Endothelial cell of umbilical vein (primary cell): ENCODE measurements around the gene HOXA1. TPM values are rescaled to one million over a fixed set of nuclear protein-coding genes. Genes with fewer than 3 reads are reported as not detected.

Source experiments
- BruUV-seq: library from RNA; stranded (reverse); fragments of 400-500 nt; replicated peaks from 2 replicates; lab custom pipeline; 2021; lab: Mats Ljungman, UMichigan
- CTCF ChIA-PET: fragments of 300-600, 350-600 bp; sonication (Branson Sonifier 250); formaldehyde crosslinking; loops from one replicate; lab custom pipeline; 2021; ENCODE audit warnings: antibody characterized with exemption, inconsistent platforms; lab: Charles Lee
- POLR2A ChIA-PET: fragments of 300-600, 350-600 bp; sonication (Branson Sonifier 250); formaldehyde crosslinking; loops from one replicate; lab custom pipeline; 2021; ENCODE audit warnings: antibody characterized with exemption, inconsistent platforms; lab: Charles Lee
- DNase-seq: peaks from one replicate; pipeline ENCODE4 v3.0.0-alpha.2; 2011; ENCODE audit warnings: low read depth, low spot score
- FAIRE-seq: peaks from 2 replicates; lab custom pipeline; 2011; peaks lifted over from hg19 to GRCh38; lab: Jason Lieb, UNC
- H2AFZ ChIP-seq: 2 replicates; pipeline ENCODE4 v1.6.0; 2012; ENCODE audit warnings: low read depth, low read length, control low read depth, inconsistent platforms
- H3K27ac ChIP-seq: 2 replicates; pipeline ENCODE4 v1.5.1; 2011; ENCODE audit warnings: low read depth, mild to moderate bottlenecking, control low read depth, low read length, moderate library complexity; ENCODE audit not compliant: insufficient read depth
- H3K27me3 ChIP-seq, 2 experiments: 2 replicates each; pipeline versions ENCODE4 v1.6.0 to v1.6.1; 2011; ENCODE audit warnings: low read length in 2 of 2, mixed read lengths in 1 of 2; ENCODE audit not compliant: control insufficient read depth in 2 of 2, insufficient read depth in 2 of 2
- H3K36me3 ChIP-seq, 2 experiments: 2 replicates in 1 of 2; 3 replicates in 1 of 2; pipeline ENCODE4 v1.5.1; 2011; ENCODE audit warnings: low read length in 2 of 2, mild to moderate bottlenecking in 1 of 2, moderate library complexity in 1 of 2; ENCODE audit not compliant: control insufficient read depth in 2 of 2, insufficient read depth in 2 of 2; ENCODE audit errors: extremely low read depth in 1 of 2
- H3K4me1 ChIP-seq: 3 replicates; pipeline ENCODE4 v1.5.1; 2011; ENCODE audit warnings: mild to moderate bottlenecking, low read length; ENCODE audit not compliant: control insufficient read depth, insufficient read depth; ENCODE audit errors: extremely low read depth
- H3K4me2 ChIP-seq: 2 replicates; pipeline ENCODE4 v1.6.1; 2011; ENCODE audit warnings: low read length, control low read depth, mixed read lengths; ENCODE audit not compliant: insufficient read depth
- H3K4me3 ChIP-seq, 3 experiments: fragments of 200-600 bp in 1 of 3; sonication (generic), shearing (Covaris generic) in 1 of 3; replicated peaks in 1 of 3; 2 replicates each; pipeline ENCODE4 v1.5.1; 2011 to 2016; ENCODE audit warnings: control low read depth in 3 of 3, low read length in 3 of 3, mild to moderate bottlenecking in 2 of 3, inconsistent platforms in 1 of 3, low read depth in 1 of 3, moderate library complexity in 1 of 3; ENCODE audit not compliant: insufficient read depth in 1 of 3
- H3K79me2 ChIP-seq: 2 replicates; pipeline ENCODE4 v1.6.0; 2012; ENCODE audit warnings: low read length, inconsistent platforms; ENCODE audit not compliant: control insufficient read depth, insufficient read depth
- H3K9ac ChIP-seq: replicated peaks from 2 replicates; pipeline ENCODE3; 2011; ENCODE audit warnings: low read length, control low read depth; ENCODE audit not compliant: insufficient read depth; ENCODE audit errors: extremely low read depth
- H3K9me1 ChIP-seq: replicated peaks from 3 replicates; pipeline ENCODE4 v1.6.0; 2011; ENCODE audit warnings: mild to moderate bottlenecking, low read length; ENCODE audit not compliant: control insufficient read depth, insufficient read depth; ENCODE audit errors: extremely low read depth
- H3K9me3 ChIP-seq: replicated peaks from 2 replicates; pipeline ENCODE4 v1.5.1; 2012; ENCODE audit warnings: low read length, inconsistent platforms; ENCODE audit not compliant: control insufficient read depth, insufficient read depth
- H4K20me1 ChIP-seq: replicated peaks from 2 replicates; pipeline ENCODE3; 2011; ENCODE audit warnings: mild to moderate bottlenecking, low read length; ENCODE audit not compliant: control insufficient read depth, insufficient read depth; ENCODE audit errors: extremely low read depth
- CTCF ChIP-seq, 2 donors: IDR thresholded peaks; 1 replicate in 1 of 2; 2 replicates in 1 of 2; pipeline ENCODE4 v1.5.1; 2011; ENCODE audit warnings: low read length in 2 of 2, mild to moderate bottlenecking in 2 of 2, moderate library complexity in 2 of 2, control low read depth in 1 of 2, inconsistent platforms in 1 of 2, low read depth in 1 of 2; ENCODE audit not compliant: insufficient read depth in 1 of 2; ENCODE audit errors: extremely low read depth in 1 of 2
- EZH2 ChIP-seq: IDR thresholded peaks from 2 replicates; pipeline ENCODE4 v1.6.1; 2012; ENCODE audit warnings: borderline replicate concordance, low read depth, mild to moderate bottlenecking, moderate library complexity, low read length, inconsistent platforms; ENCODE audit not compliant: severe bottlenecking
- FOS ChIP-seq: IDR thresholded peaks from 2 replicates; pipeline ENCODE4 v1.6.1; 2011; ENCODE audit warnings: mild to moderate bottlenecking, low read length, moderate library complexity, borderline replicate concordance; ENCODE audit not compliant: insufficient read depth
- GATA2 ChIP-seq: IDR thresholded peaks from 2 replicates; pipeline ENCODE4 v1.7.0; 2011; ENCODE audit warnings: low read depth, mild to moderate bottlenecking, moderate library complexity, mixed read lengths, low read length; ENCODE audit not compliant: insufficient read length, insufficient read depth
- JUN ChIP-seq: IDR thresholded peaks from 2 replicates; pipeline ENCODE4 v1.6.1; 2011; ENCODE audit warnings: borderline replicate concordance, low read depth; ENCODE audit not compliant: insufficient read length, insufficient read depth
- MAX ChIP-seq: IDR thresholded peaks from 2 replicates; pipeline ENCODE4 v1.6.1; 2011; ENCODE audit not compliant: insufficient read depth, insufficient read length
- MYC ChIP-seq: IDR thresholded peaks from one replicate; pipeline ENCODE4 v1.6.1; 2011; ENCODE audit warnings: mild to moderate bottlenecking, low read depth, low read length
- POLR2A ChIP-seq: IDR thresholded peaks from 2 replicates; pipeline ENCODE4 v1.6.1; 2012; ENCODE audit warnings: low read depth, mild to moderate bottlenecking, control low read depth, low read length
- POLR2AphosphoS5 ChIP-seq: IDR thresholded peaks from 2 replicates; pipeline ENCODE4 v1.6.1; 2012; ENCODE audit warnings: low read depth, mild to moderate bottlenecking, control low read depth, low read length, moderate library complexity; ENCODE audit not compliant: insufficient read depth
- dilution Hi-C: fragments of 300-500 bp; cut with MboI; formaldehyde crosslinking; loops from one replicate; pipeline ENCODE4 v1.15.0; 2019; ENCODE audit warnings: low sequenced_read_pairs; ENCODE audit not compliant: extremely low pct_ligation_motif_present
- intact Hi-C: fragments of 100-400 bp; cut with micrococcal nuclease; formaldehyde crosslinking; loops from one replicate; pipeline ENCODE4 v1.10.0; 2022
- polyA plus RNA-seq, 4 experiments: library from polyadenylated mRNA; depleted of rRNA in 3 of 4; stranded (reverse) in 3 of 4; unstranded in 1 of 4; fragments of >200 nt; gene quantifications; 2 replicates each; pipeline versions ENCODE4 v1.2.1 to v1.2.3, GENCODE V29; 2011 to 2012; ENCODE audit warnings: missing spikeins in 1 of 4
- total RNA-seq: library from RNA; stranded (reverse); gene quantifications from 2 replicates; pipeline ENCODE4 v1.2.3, GENCODE V29; 2021

HOXA1 gene
- total and polyA plus RNA-seq, 2 donors (not counting 3 experiments of a cell fraction or from before 2014, with no cell fraction given): 1.2 to 2.4 TPM

DNA sequence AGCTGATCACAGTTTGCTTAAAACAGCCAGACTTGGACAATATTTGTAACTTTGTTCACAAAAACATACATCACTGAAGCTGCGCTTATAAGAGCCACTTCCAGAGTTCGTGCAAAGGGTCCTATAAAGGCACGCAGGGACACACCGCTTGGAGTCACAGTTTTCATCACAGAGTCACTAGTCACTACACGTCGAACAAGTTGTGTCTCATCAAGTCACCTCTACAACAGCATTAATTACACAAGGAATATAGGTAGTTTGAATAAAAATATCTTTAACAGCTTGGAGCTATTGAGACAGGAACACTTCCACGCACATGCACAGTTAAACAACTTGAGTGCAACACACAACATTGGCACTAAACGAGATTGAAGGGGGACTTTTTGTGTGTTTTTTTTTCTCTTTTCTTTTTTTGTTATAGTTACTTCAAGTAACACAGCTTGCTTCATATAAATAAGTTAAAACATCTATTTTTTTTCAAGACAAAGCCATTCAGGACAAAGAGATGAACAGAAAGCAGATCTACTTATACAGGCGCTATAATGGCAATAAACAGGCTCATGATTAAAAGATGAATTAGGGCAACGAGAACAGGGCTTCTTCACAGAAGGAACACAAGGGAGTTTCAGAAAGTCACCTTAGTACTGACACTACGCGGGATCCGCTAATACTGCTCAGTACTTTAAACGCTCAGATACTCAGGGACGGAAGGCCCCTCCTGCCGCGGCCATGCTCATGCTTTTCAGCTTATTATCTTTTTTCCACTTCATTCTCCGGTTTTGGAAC, 45.5 kb upstream of the HOXA1 start:
- peaks cover 0 to 17% of the 10 kb centered on the region in 2 experiments for H3K36me3 ChIP-seq
- H4K20me1 ChIP-seq: no peaks in the 10 kb centered on the region
- H3K79me2 ChIP-seq: peaks cover 96% of the 10 kb centered on the region
- peak overlapping the region; percentile 84 for H3K9ac ChIP-seq
- intact Hi-C loops: loop anchor here (5.0 kb wide), 2 partner anchors 639 to 689 kb away; no protein-coding TSS in a partner anchor
- POLR2A ChIA-PET: interaction anchor here (0.6 to 2.2 kb wide), 4 partner anchors 9 to 23 kb away, joined by 3 to 7 read pairs (median 4); partner anchors contain the start of gene HOXA3
- H3K4me2 ChIP-seq: peak overlapping the region; percentile 92
- BruUV-seq: TSS peak; percentile 3
- H2AFZ ChIP-seq: no peak overlapping the region
- DNase-seq (no peak), FAIRE-seq (peak; percentile 57)
- no peaks in the 10 kb centered on the region for H3K9me3 ChIP-seq
- peak overlapping the region; percentile 29 to 84 (median 65) for H3K4me3 ChIP-seq
- H3K27ac ChIP-seq: peak overlapping the region; percentile 82
- peaks cover 74% of the 10 kb centered on the region for H3K4me1 ChIP-seq
- dilution Hi-C loops: no loop called here
- CTCF ChIA-PET: interaction anchor here (0.7 to 7.0 kb wide), 18 partner anchors 10 to 772 kb away, joined by 3 to 72 read pairs (median 6); partner anchors contain the start of genes HOXA4 and HOXA7
- TF ChIP-seq GATA2 (no peak), EZH2 (no peak), MYC (no peak), FOS (no peak), CTCF (IDR thresholded peaks at IDR 0.05; ENCODE audit: extremely low read depth in 1 of 2, insufficient read depth in 1 of 2, low read depth in 1 of 2, low read length in 2 of 2) (no peak), JUN (no peak), POLR2A (no peak), POLR2AphosphoS5 (no peak), MAX (no peak)
- H3K9me1 ChIP-seq: no peaks in the 10 kb centered on the region
- no peaks in the 10 kb centered on the region for H3K27me3 ChIP-seq
